SU-DHL-6 (cell line): ENCODE measurements around the gene PNMA8C.

Experiments used
- H2AFZ ChIP-seq: fragments of 200-600 bp; sonication (generic); 2 replicates; pipeline ENCODE4 v1.6.1; 2014; ENCODE audit warnings: low read depth, mild to moderate bottlenecking, moderate library complexity, mixed read lengths, antibody characterized with exemption, low read length; ENCODE audit not compliant: severe bottlenecking
- H3F3A ChIP-seq: fragments of 200-600 bp; shearing (Covaris generic); 2 replicates; pipeline ENCODE4 v1.6.0; 2016; ENCODE audit warnings: antibody characterized with exemption, mild to moderate bottlenecking; ENCODE audit not compliant: insufficient read depth
- H3K27ac ChIP-seq: fragments of 200-600 bp; sonication (generic); 2 replicates; pipeline ENCODE4 v1.5.1; 2016; ENCODE audit warnings: low read depth, mild to moderate bottlenecking, low read length, moderate library complexity, mixed read lengths
- H3K27me3 ChIP-seq: fragments of 200-600 bp; sonication (generic), shearing (Covaris generic); 2 replicates; pipeline ENCODE4 v1.6.0; 2014; ENCODE audit warnings: mild to moderate bottlenecking, low read length
- H3K36me3 ChIP-seq: fragments of 200-600 bp; sonication (generic); 2 replicates; pipeline ENCODE4 v1.6.1; 2014; ENCODE audit warnings: mild to moderate bottlenecking, low read length, mixed read lengths
- H3K4me2 ChIP-seq: fragments of 300-600, 200-600 bp; shearing (Covaris generic), sonication (generic); 2 replicates; pipeline ENCODE4 v1.6.0; 2014; ENCODE audit warnings: low read length, low read depth, mild to moderate bottlenecking; ENCODE audit not compliant: poor library complexity, severe bottlenecking
- H3K4me3 ChIP-seq: fragments of 200-600 bp; sonication (generic); 2 replicates; pipeline ENCODE4 v1.5.1; 2014; ENCODE audit warnings: antibody characterized with exemption, low read length, mild to moderate bottlenecking, mixed read lengths; ENCODE audit not compliant: insufficient read depth, poor library complexity, severe bottlenecking
- H3K79me2 ChIP-seq: fragments of 200-600 bp; sonication (generic); 2 replicates; pipeline ENCODE4 v1.6.1; 2014; ENCODE audit warnings: mild to moderate bottlenecking, low read length, moderate library complexity; ENCODE audit not compliant: insufficient read depth
- H3K9ac ChIP-seq: fragments of 200-600 bp; sonication (generic); 2 replicates; pipeline ENCODE4 v1.7.0; 2014; ENCODE audit warnings: mild to moderate bottlenecking, low read length
- H3K9me2 ChIP-seq: fragments of 200-600 bp; sonication (generic); replicated peaks from 2 replicates; pipeline ENCODE4 v1.6.1; 2014; ENCODE audit warnings: low read length; ENCODE audit not compliant: insufficient read depth
- H3K9me3 ChIP-seq: fragments of 200-600 bp; sonication (generic); 2 replicates; pipeline ENCODE4 v1.6.1; 2014; ENCODE audit warnings: low read length, mixed read lengths; ENCODE audit not compliant: insufficient read depth
- H4K20me1 ChIP-seq: fragments of 200-600 bp; sonication (generic); 2 replicates; pipeline ENCODE4 v1.6.1; 2014; ENCODE audit warnings: low read depth, mild to moderate bottlenecking, antibody characterized with exemption, low read length, moderate library complexity, mixed read lengths
- EZH2phosphoT487 ChIP-seq: fragments of 200-600 bp; sonication (generic), shearing (Covaris generic); conservative IDR thresholded peaks from 2 replicates; pipeline ENCODE4 v1.6.1; 2018; ENCODE audit warnings: mild to moderate bottlenecking, antibody characterized with exemption, low read length, moderate library complexity, mixed read lengths
- TF ChIP-seq, protein P1 (sequence below): fragments of 200-600 bp; sonication (generic); IDR thresholded peaks from one replicate; pipeline ENCODE4 v1.5.1; 2017; ENCODE audit warnings: antibody characterized with exemption, mild to moderate bottlenecking, low read length, moderate library complexity; ENCODE audit not compliant: insufficient read depth, poor library complexity, severe bottlenecking

The PNMA8C gene

DNA sequence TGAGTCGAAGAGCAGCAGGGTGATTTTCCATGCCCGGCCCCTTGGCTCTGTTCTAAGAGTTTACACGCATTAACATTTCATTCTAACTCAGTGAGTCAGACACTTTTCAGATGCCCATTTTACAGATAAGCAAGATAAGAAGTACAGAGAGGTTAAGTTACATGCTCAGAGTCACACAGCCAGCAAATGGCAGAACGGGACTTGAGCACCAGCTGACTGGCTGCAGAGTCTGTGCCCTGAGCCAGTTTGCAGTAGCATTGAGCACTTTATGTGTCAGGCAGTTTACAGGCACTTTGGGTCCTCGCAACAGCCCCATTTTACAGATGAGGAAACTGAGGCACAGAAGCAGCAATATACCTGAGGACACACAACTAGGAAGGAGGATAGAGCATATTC lies 34.3 kb downstream of the PNMA8C start:
- H3K9me2 ChIP-seq, result no peaks in the 10 kb centered on the region
- H3K4me3 ChIP-seq, result no peak overlapping the region
- no peak overlapping the region for H3K9ac ChIP-seq
- H3K9me3 ChIP-seq, result no peaks in the 10 kb centered on the region
- H3K79me2 ChIP-seq, result no peaks in the 10 kb centered on the region
- peaks cover 8% of the 10 kb centered on the region for H3F3A ChIP-seq
- H3K4me2 ChIP-seq, result no peak overlapping the region
- TF ChIP-seq, protein P1, sequence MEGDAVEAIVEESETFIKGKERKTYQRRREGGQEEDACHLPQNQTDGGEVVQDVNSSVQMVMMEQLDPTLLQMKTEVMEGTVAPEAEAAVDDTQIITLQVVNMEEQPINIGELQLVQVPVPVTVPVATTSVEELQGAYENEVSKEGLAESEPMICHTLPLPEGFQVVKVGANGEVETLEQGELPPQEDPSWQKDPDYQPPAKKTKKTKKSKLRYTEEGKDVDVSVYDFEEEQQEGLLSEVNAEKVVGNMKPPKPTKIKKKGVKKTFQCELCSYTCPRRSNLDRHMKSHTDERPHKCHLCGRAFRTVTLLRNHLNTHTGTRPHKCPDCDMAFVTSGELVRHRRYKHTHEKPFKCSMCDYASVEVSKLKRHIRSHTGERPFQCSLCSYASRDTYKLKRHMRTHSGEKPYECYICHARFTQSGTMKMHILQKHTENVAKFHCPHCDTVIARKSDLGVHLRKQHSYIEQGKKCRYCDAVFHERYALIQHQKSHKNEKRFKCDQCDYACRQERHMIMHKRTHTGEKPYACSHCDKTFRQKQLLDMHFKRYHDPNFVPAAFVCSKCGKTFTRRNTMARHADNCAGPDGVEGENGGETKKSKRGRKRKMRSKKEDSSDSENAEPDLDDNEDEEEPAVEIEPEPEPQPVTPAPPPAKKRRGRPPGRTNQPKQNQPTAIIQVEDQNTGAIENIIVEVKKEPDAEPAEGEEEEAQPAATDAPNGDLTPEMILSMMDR, result no peak
- no peak for TF ChIP-seq EZH2phosphoT487
- no peaks in the 10 kb centered on the region for H3K27me3 ChIP-seq
- H2AFZ ChIP-seq, result no peak overlapping the region
- H4K20me1 ChIP-seq, result no peaks in the 10 kb centered on the region
- H3K36me3 ChIP-seq, result no peaks in the 10 kb centered on the region
- H3K27ac ChIP-seq, result no peak overlapping the region

DNA sequence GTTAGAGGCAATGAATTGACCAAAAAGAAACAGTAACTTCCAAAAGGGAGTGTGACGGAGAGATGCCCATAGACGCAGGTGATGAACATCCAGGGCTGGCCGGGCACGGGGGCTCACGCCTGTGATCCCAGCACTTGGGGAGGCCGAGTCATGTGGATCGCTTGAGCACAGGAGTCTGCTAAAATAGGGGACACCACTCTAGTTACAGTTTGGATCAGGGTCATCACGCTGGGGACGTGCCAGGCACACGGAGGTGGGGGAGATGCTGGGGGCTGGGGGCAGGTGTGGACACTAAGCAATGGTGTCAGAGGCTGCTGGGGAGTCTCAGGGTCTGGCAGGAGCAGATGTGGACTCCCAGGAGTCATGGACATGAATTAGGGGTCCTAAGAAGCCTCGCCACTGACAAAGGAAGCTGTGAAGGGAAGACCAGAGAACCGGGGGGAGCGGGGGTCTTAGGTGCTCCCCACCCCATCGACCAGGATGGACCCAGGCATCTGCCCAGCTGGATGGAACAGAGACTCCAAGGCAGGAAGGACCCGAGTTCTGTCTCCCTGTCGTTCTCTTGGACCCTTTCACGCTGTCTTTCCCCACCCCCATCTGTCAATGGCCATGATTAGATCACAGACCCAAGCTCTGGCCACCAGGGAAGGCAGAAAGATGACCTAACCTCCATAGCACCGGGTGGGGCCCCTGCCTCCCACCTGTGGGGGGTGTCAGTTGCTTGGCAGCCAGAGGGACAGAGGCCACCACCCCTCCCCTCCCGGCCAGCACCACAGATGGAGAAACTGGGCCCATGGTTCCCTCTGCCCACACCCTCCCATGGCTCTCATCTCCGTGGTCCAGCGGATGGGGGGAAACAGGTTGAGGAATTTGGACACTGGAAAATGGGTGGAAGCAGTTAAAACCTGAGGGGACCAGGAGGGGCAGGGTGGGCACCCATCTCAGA lies 35.0 kb downstream of the PNMA8C start:
- no peaks in the 10 kb centered on the region for H3K9me2 ChIP-seq
- peaks cover 8% of the 10 kb centered on the region for H3F3A ChIP-seq
- H3K36me3 ChIP-seq, result no peaks in the 10 kb centered on the region
- no peaks in the 10 kb centered on the region for H4K20me1 ChIP-seq
- no peak overlapping the region for H3K4me2 ChIP-seq
- no peak overlapping the region for H3K27ac ChIP-seq
- no peaks in the 10 kb centered on the region for H3K27me3 ChIP-seq
- H3K4me3 ChIP-seq, result no peak overlapping the region
- TF ChIP-seq, protein P1, result no peak
- no peak for TF ChIP-seq EZH2phosphoT487
- no peak overlapping the region for H3K9ac ChIP-seq
- H3K79me2 ChIP-seq, result no peaks in the 10 kb centered on the region
- H2AFZ ChIP-seq, result no peak overlapping the region
- no peaks in the 10 kb centered on the region for H3K9me3 ChIP-seq

DNA sequence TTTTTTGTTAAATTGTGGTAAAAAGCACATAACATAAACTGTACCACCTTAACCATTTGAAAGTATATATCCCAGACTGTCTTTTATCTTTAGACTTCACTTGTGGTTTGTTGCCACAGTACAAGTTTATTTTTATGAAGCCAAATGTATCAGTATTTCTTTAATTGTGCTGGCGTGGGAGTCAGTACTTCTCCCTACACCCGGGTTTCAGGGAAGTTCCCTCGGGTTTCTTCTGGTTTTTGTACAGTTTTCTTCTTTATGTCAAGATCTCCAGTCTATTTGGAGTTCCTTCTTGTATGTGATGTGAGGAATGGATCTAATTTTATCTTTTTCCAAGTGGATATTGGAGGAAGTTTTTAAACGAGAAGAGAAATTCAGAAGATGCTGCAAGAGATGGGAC lies 35.9 kb downstream of the PNMA8C start:
- Histone ChIP-seq H3K4me3 (no peak overlapping the region), H4K20me1 (no peaks in the 10 kb centered on the region), H3K9me2 (no peaks in the 10 kb centered on the region), H3K27ac (no peak overlapping the region), H3K4me2 (no peak overlapping the region), H3K36me3 (no peaks in the 10 kb centered on the region), H3K27me3 (no peaks in the 10 kb centered on the region), H3F3A (peaks cover 8% of the 10 kb centered on the region), H3K9me3 (no peaks in the 10 kb centered on the region), H2AFZ (no peak overlapping the region), H3K9ac (no peak overlapping the region), H3K79me2 (no peaks in the 10 kb centered on the region)
- TF ChIP-seq EZH2phosphoT487, result no peak

DNA sequence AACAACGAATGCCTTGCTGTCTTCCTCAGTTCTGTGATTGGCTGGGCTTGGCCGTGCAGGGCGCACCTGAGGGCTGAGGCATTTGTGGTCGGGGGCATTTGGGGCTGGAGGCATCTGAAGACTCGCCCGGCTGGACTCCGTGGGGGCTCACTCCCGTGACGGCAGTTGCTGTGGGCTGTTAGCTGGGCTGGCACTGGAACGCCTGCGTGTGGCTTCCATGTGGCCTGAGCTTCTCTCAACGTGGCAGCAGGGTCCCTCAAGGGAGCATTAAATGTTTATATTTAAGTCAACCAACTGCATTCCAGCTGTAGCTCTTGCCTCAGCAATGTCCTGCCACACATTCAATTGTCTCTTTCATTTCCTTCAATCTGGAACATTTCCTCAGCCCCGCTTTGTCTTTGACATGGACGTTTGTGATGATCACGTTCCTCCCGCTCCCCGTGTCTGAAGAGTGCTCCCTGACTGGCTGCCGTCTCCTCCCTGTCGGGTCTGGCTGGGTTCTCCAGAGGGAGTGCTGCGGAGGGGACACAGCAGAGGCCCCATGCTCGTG lies 36.4 kb downstream of the PNMA8C start:
- Histone ChIP-seq H3K27me3 (no peaks in the 10 kb centered on the region), H3K9ac (no peak overlapping the region), H3K79me2 (no peaks in the 10 kb centered on the region), H3K4me3 (no peak overlapping the region), H4K20me1 (no peaks in the 10 kb centered on the region), H3K4me2 (no peak overlapping the region), H3K36me3 (no peaks in the 10 kb centered on the region), H3F3A (peaks cover 8% of the 10 kb centered on the region), H3K27ac (no peak overlapping the region), H3K9me2 (no peaks in the 10 kb centered on the region), H2AFZ (no peak overlapping the region), H3K9me3 (no peaks in the 10 kb centered on the region)
- TF ChIP-seq EZH2phosphoT487, result no peak
- TF ChIP-seq, protein P1, result no peak
